ENCODE data around the gene SUDS3. TPM values are rescaled to one million over a fixed set of nuclear protein-coding genes. Genes with fewer than 3 reads are reported as not detected.

SUDS3 gene
- total and polyA plus RNA-seq, 4 experiments from 2014 or later: 14.4 to 35.0 (median 28.7) TPM

DNA sequence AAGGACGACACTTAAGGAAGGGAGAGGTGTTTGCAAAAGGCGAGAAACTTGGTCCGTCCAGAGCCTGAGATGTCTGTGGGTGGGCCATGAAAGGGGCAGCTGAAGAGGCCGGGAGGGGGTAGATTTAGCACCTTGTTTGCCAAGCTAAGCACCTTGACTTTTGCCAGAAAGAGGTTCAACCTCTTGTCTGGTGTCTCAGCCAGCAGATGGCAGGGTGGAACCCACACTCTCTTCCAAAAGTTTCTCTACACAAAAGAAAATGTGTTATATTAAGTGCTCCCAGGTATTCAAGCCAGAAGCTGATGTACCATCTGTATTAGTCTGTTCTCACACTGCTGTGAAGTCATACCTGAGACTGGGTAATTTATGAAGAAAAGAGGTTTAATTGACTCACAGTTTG lies 69.9 kb downstream of the SUDS3 start:
- no peak for DNase-seq
- POLR2A ChIA-PET (ENCODE audit: partially characterized antibody): no interaction called here

DNA sequence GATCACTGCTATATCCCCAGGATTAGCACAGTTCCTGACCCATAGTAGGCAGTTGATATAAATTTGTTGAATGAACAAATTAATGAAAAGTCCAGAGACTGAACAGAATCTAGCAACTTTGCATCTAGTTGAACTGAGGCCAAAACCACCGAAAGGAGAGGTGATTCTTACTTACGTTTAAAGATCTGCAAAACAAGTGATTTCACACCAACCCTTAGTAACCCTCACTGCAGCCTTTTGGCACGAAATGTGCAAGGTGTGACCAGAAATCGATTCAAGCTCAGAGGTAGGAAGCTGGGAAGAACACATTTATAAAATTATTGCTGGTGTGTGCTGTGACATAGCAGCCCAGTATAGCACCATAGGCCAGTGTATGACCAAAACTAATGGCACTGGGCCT lies 70.8 kb downstream of the SUDS3 start:
- H3K9me3 ChIP-seq (ENCODE audit: control insufficient read depth in 1 of 2, low read length in 2 of 2): no peaks in the 10 kb centered on the region
- H3K4me3 ChIP-seq (ENCODE audit: low read length in 2 of 2): no peak overlapping the region
- intact Hi-C loops (cut with micrococcal nuclease): no loop called here
- ChIA-PET POLR2A (ENCODE audit: partially characterized antibody) (no interaction called here), CTCF (ENCODE audit: partially characterized antibody) (no interaction called here)
- Mint-ChIP-seq H3K27me3 (peaks cover 13 to 20% of the 10 kb centered on the region in 2 donors), H3K4me3 (no peak overlapping the region), H3K27ac (no peak overlapping the region), H3K9me3 (peaks cover 0 to 6% (median under 1%) of the 10 kb centered on the region in 8 donors), H3K4me1 (no peaks in the 10 kb centered on the region), H3K36me3 (no peaks in the 10 kb centered on the region)
- H3K4me1 ChIP-seq (ENCODE audit: insufficient read depth, low read length): no peaks in the 10 kb centered on the region
- DNase-seq: no peak
- no peaks in the 10 kb centered on the region for H3K27me3 ChIP-seq (ENCODE audit: insufficient read depth, low read length)
- H3K36me3 ChIP-seq (ENCODE audit: insufficient read depth, low read length): no peaks in the 10 kb centered on the region
- H3K27ac ChIP-seq (ENCODE audit: low read depth, low read length): no peak overlapping the region

More for the DNA sequence above, 69.9 kb downstream of the SUDS3 start:
- peaks cover 18 to 20% of the 10 kb centered on the region in 2 donors for H3K27me3 Mint-ChIP-seq
- Histone ChIP-seq H3K4me3 (ENCODE audit: low read length in 2 of 2) (no peak overlapping the region), H3K9me3 (ENCODE audit: control insufficient read depth in 1 of 2, low read length in 2 of 2) (no peaks in the 10 kb centered on the region), H3K36me3 (ENCODE audit: insufficient read depth, low read length) (no peaks in the 10 kb centered on the region), H3K27me3 (ENCODE audit: insufficient read depth, low read length) (no peaks in the 10 kb centered on the region), H3K27ac (ENCODE audit: low read depth, low read length) (no peak overlapping the region), H3K4me1 (ENCODE audit: insufficient read depth, low read length) (no peaks in the 10 kb centered on the region)
- intact Hi-C loops (cut with micrococcal nuclease): no loop called here
- CTCF ChIA-PET (ENCODE audit: partially characterized antibody): no interaction called here
- no peaks in the 10 kb centered on the region for H3K36me3 Mint-ChIP-seq
- H3K9me3 Mint-ChIP-seq: peaks cover 0 to 6% (median under 1%) of the 10 kb centered on the region in 8 donors
- H3K4me1 Mint-ChIP-seq: no peaks in the 10 kb centered on the region
- H3K27ac Mint-ChIP-seq: no peak overlapping the region
- no peak overlapping the region for H3K4me3 Mint-ChIP-seq

DNA sequence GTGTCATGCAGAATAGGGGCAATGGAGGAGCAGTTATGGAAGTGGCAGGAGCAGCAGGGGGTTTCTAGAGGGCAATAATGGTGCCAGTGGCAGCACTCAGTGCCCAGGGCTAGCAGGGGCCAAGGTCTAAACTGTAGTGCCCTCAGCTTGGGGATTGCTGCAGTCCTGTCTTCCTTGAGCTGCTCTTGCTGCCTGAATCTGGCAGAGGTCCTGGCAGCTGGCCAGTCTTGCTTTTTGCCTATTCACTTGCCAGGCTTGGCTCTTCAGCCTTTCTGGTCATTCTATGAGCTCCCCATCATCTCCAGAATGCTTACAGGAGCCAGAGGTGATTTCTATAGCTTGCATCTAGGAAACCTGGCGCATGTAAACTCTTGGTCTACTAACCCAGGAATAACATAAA lies 72.0 kb downstream of the SUDS3 start:
- H3K9me3 ChIP-seq (ENCODE audit: control insufficient read depth in 1 of 2, low read length in 2 of 2): no peaks in the 10 kb centered on the region
- ChIA-PET CTCF (ENCODE audit: partially characterized antibody) (no interaction called here), POLR2A (ENCODE audit: partially characterized antibody) (no interaction called here)
- no peak overlapping the region for H3K4me3 ChIP-seq (ENCODE audit: low read length in 2 of 2)
- Mint-ChIP-seq H3K9me3 (peaks cover 0 to 6% (median under 1%) of the 10 kb centered on the region in 8 donors), H3K4me1 (no peaks in the 10 kb centered on the region), H3K4me3 (no peak overlapping the region), H3K27ac (no peak overlapping the region), H3K27me3 (peaks cover 9 to 17% of the 10 kb centered on the region in 2 donors), H3K36me3 (no peaks in the 10 kb centered on the region)
- H3K27me3 ChIP-seq (ENCODE audit: insufficient read depth, low read length): no peaks in the 10 kb centered on the region
- DNase-seq: no peak
- H3K4me1 ChIP-seq (ENCODE audit: insufficient read depth, low read length): no peaks in the 10 kb centered on the region
- intact Hi-C loops (cut with micrococcal nuclease): no loop called here
- H3K36me3 ChIP-seq (ENCODE audit: insufficient read depth, low read length): no peaks in the 10 kb centered on the region
- H3K27ac ChIP-seq (ENCODE audit: low read depth, low read length): no peak overlapping the region

DNA sequence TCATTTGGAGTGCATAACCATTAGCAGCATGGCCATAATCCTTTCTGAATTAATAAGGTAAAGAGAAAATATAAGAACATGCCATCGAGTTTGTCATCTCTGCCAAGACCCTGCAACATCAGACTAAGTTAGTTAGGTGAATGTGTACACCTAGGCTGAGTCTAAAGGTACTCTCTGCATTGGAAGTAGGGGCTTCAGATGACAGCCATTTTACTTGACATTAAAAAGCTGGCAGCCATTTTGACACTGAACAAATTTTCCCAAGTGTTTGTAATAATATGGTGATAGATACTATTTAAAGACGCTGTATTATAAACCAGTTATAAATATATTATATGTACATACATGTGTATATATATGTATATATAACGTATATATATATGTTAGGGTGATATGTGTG lies 79.0 kb downstream of the SUDS3 start:
- no peaks in the 10 kb centered on the region for H3K36me3 ChIP-seq (ENCODE audit: insufficient read depth, low read length)
- no peak for DNase-seq
- Mint-ChIP-seq H3K27me3 (peaks cover 7 to 22% of the 10 kb centered on the region in 2 donors), H3K36me3 (no peaks in the 10 kb centered on the region), H3K4me3 (no peak overlapping the region), H3K9me3 (peaks cover 2 to 30% (median 15%) of the 10 kb centered on the region in 8 donors), H3K27ac (no peak overlapping the region), H3K4me1 (peaks cover 0 to 4% (median 1%) of the 10 kb centered on the region in 4 donors)
- no peaks in the 10 kb centered on the region for H3K9me3 ChIP-seq (ENCODE audit: control insufficient read depth in 1 of 2, low read length in 2 of 2)
- CTCF ChIA-PET (ENCODE audit: partially characterized antibody): no interaction called here
- no peaks in the 10 kb centered on the region for H3K4me1 ChIP-seq (ENCODE audit: insufficient read depth, low read length)
- intact Hi-C loops (cut with micrococcal nuclease): no loop called here
- no peak overlapping the region for H3K27ac ChIP-seq (ENCODE audit: low read depth, low read length)
- POLR2A ChIA-PET (ENCODE audit: partially characterized antibody): no interaction called here
- H3K27me3 ChIP-seq (ENCODE audit: insufficient read depth, low read length): no peaks in the 10 kb centered on the region
- H3K4me3 ChIP-seq (ENCODE audit: low read length in 2 of 2): no peak overlapping the region

DNA sequence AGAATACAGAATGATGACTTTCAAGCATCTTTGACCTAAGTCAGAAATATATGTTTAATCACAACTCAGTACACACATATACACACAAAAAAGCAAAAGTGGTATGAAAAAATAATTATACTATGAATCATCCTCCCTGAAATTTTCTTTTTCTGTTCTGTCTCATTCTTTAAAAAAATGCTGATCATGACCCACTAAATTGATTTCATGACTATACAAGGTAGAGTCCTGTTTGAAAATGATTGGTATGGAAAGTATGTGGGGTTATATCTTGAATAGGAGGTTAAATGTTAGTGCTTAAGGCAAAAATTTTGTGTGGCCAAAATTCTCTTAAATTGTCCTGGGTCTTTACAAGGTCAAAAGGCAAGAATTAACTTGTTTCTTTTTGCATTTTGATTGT lies 80.4 kb downstream of the SUDS3 start:
- ChIA-PET CTCF (ENCODE audit: partially characterized antibody) (no interaction called here), POLR2A (ENCODE audit: partially characterized antibody) (no interaction called here)
- Histone ChIP-seq H3K4me3 (ENCODE audit: low read length in 2 of 2) (no peak overlapping the region), H3K27ac (ENCODE audit: low read depth, low read length) (no peak overlapping the region), H3K9me3 (ENCODE audit: control insufficient read depth in 1 of 2, low read length in 2 of 2) (no peaks in the 10 kb centered on the region), H3K4me1 (ENCODE audit: insufficient read depth, low read length) (no peaks in the 10 kb centered on the region), H3K27me3 (ENCODE audit: insufficient read depth, low read length) (no peaks in the 10 kb centered on the region), H3K36me3 (ENCODE audit: insufficient read depth, low read length) (no peaks in the 10 kb centered on the region)
- intact Hi-C loops (cut with micrococcal nuclease): no loop called here
- H3K36me3 Mint-ChIP-seq: no peaks in the 10 kb centered on the region
- H3K4me3 Mint-ChIP-seq: no peak overlapping the region
- no peak for DNase-seq
- peaks cover 9 to 17% of the 10 kb centered on the region in 2 donors for H3K27me3 Mint-ChIP-seq
- H3K9me3 Mint-ChIP-seq: peaks cover 4 to 39% (median 16%) of the 10 kb centered on the region in 8 donors
- peaks cover 0 to 4% (median 1%) of the 10 kb centered on the region in 4 donors for H3K4me1 Mint-ChIP-seq
- H3K27ac Mint-ChIP-seq: no peak overlapping the region

DNA sequence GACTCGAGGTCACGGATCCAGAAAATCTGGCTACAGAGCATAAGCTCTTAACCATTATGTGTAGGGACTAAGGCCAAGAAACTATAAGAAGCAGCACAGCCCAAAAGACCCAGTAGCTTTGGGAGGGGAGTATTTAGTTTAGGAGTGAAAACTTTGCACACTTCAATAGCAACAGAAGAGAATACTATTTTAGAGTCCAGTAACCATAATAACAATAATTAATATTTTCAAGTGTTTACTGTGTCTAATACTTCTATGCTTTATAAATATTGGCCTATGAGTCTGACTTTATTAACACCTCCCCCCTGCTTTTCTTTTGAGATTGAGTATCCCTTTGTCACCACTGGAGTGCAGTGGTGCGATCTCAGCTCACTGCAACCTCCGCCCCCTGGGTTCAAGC lies 82.8 kb downstream of the SUDS3 start:
- POLR2A ChIA-PET (ENCODE audit: partially characterized antibody): no interaction called here
- Histone ChIP-seq H3K4me1 (ENCODE audit: insufficient read depth, low read length) (no peaks in the 10 kb centered on the region), H3K9me3 (ENCODE audit: control insufficient read depth in 1 of 2, low read length in 2 of 2) (no peaks in the 10 kb centered on the region), H3K27me3 (ENCODE audit: insufficient read depth, low read length) (no peaks in the 10 kb centered on the region), H3K27ac (ENCODE audit: low read depth, low read length) (no peak overlapping the region), H3K4me3 (ENCODE audit: low read length in 2 of 2) (no peak overlapping the region), H3K36me3 (ENCODE audit: insufficient read depth, low read length) (no peaks in the 10 kb centered on the region)
- Mint-ChIP-seq H3K4me1 (peaks cover 0 to 4% (median 1%) of the 10 kb centered on the region in 4 donors), H3K27me3 (peaks cover 15 to 17% of the 10 kb centered on the region in 2 donors), H3K27ac (no peak overlapping the region), H3K4me3 (no peak overlapping the region), H3K36me3 (no peaks in the 10 kb centered on the region), H3K9me3 (peaks cover 7 to 42% (median 15%) of the 10 kb centered on the region in 8 donors)
- intact Hi-C loops (cut with micrococcal nuclease): no loop called here
- CTCF ChIA-PET (ENCODE audit: partially characterized antibody): no interaction called here
- no peak for DNase-seq

DNA sequence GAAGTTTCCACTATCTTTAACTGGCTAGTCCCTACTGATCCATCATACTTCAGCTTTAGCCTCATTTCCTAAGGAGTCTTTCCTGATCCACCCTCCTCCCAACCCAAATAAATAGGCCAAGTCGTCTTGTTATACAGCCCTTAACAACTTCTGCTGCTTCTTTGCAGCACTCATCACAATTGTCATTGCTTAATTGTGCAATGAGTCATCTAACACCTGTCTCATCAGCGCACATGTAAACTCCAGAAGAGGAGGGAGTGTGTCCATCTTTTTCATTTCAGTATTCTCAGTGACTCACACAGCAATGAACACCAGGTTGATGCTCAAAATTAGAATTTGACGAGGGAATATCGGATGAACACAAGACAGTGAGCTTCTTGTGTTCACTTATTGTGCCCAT lies 87.3 kb downstream of the SUDS3 start:
- H3K36me3 Mint-ChIP-seq: no peaks in the 10 kb centered on the region
- Histone ChIP-seq H3K36me3 (ENCODE audit: insufficient read depth, low read length) (no peaks in the 10 kb centered on the region), H3K27me3 (ENCODE audit: insufficient read depth, low read length) (no peaks in the 10 kb centered on the region), H3K27ac (ENCODE audit: low read depth, low read length) (no peak overlapping the region), H3K4me3 (ENCODE audit: low read length in 2 of 2) (no peak overlapping the region), H3K4me1 (ENCODE audit: insufficient read depth, low read length) (no peaks in the 10 kb centered on the region), H3K9me3 (ENCODE audit: control insufficient read depth in 1 of 2, low read length in 2 of 2) (no peaks in the 10 kb centered on the region)
- no peak for DNase-seq
- H3K9me3 Mint-ChIP-seq: peaks cover 4 to 24% (median 9%) of the 10 kb centered on the region in 8 donors
- H3K4me3 Mint-ChIP-seq: no peak overlapping the region
- peaks cover 9 to 17% of the 10 kb centered on the region in 2 donors for H3K27me3 Mint-ChIP-seq
- intact Hi-C loops (cut with micrococcal nuclease): no loop called here
- no peaks in the 10 kb centered on the region for H3K4me1 Mint-ChIP-seq
- ChIA-PET POLR2A (ENCODE audit: partially characterized antibody) (no interaction called here), CTCF (ENCODE audit: partially characterized antibody) (no interaction called here)
- no peak overlapping the region for H3K27ac Mint-ChIP-seq

DNA sequence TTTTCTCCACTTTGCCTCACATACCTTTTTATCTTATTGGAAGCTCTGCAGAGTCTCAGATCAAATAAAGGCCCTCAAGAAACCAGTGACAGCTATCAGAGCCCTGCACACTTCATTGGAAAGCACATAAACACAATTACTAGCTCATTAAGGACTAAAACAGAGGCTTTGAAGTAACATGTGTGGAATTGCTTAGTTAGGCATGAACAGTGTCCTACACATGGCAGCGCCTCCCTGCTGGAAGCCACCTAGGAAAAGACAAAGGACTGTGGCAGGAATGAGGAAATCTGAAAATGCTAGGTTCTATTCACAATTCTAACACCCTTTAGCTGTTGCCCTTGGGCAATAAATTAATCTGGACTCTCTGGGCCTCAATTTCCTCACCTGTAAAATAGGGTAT lies 89.4 kb downstream of the SUDS3 start:
- H3K27me3 Mint-ChIP-seq: peaks cover 8 to 16% of the 10 kb centered on the region in 2 donors
- no peaks in the 10 kb centered on the region for H3K4me1 Mint-ChIP-seq
- Histone ChIP-seq H3K4me1 (ENCODE audit: insufficient read depth, low read length) (no peaks in the 10 kb centered on the region), H3K4me3 (ENCODE audit: low read length in 2 of 2) (no peak overlapping the region), H3K27me3 (ENCODE audit: insufficient read depth, low read length) (no peaks in the 10 kb centered on the region), H3K27ac (ENCODE audit: low read depth, low read length) (no peak overlapping the region), H3K9me3 (ENCODE audit: control insufficient read depth in 1 of 2, low read length in 2 of 2) (no peaks in the 10 kb centered on the region), H3K36me3 (ENCODE audit: insufficient read depth, low read length) (no peaks in the 10 kb centered on the region)
- intact Hi-C loops (cut with micrococcal nuclease): no loop called here
- no peak overlapping the region for H3K27ac Mint-ChIP-seq
- H3K4me3 Mint-ChIP-seq: no peak overlapping the region
- H3K36me3 Mint-ChIP-seq: no peaks in the 10 kb centered on the region
- CTCF ChIA-PET (ENCODE audit: partially characterized antibody): no interaction called here
- POLR2A ChIA-PET (ENCODE audit: partially characterized antibody): no interaction called here
- peaks cover 0 to 8% (median 3%) of the 10 kb centered on the region in 8 donors for H3K9me3 Mint-ChIP-seq
- no peak for DNase-seq

Measured in CD4-positive, alpha-beta memory T cell (primary cell).